OCI-LY7 (cell line): Measurements from ENCODE around the gene NAGPA.

ENCODE experiments used
- EZH2phosphoT487 ChIP-seq: fragments of 200-600 bp; sonication (generic); IDR thresholded peaks from 2 replicates; pipeline ENCODE4 v1.6.1; 2018; ENCODE audit warnings: low read depth, borderline replicate concordance, mild to moderate bottlenecking, mixed run types, antibody characterized with exemption, low read length, moderate library complexity, mixed read lengths
- TF ChIP-seq, protein P1 (sequence below): fragments of 200-600 bp; sonication (generic); conservative IDR thresholded peaks from 2 replicates; pipeline ENCODE4 v1.5.1; 2014; ENCODE audit warnings: mild to moderate bottlenecking, antibody characterized with exemption, low read length, moderate library complexity, mixed read lengths

DNA sequence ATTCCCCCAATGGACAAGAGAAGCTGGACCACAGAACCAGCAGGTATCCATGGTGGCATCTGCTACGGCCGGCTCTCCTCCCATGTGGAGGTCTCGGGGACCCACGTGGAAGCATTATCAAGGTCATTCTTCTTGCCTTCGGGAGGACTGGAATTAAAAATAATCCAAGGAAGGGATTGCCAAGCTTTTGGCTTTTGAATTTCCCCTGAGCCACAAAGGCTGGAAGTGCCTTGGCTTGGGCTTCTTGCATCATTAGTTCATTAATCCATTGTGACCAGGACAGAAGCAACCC lies 16.1 kb downstream of the NAGPA start:
- TF ChIP-seq, protein P1, sequence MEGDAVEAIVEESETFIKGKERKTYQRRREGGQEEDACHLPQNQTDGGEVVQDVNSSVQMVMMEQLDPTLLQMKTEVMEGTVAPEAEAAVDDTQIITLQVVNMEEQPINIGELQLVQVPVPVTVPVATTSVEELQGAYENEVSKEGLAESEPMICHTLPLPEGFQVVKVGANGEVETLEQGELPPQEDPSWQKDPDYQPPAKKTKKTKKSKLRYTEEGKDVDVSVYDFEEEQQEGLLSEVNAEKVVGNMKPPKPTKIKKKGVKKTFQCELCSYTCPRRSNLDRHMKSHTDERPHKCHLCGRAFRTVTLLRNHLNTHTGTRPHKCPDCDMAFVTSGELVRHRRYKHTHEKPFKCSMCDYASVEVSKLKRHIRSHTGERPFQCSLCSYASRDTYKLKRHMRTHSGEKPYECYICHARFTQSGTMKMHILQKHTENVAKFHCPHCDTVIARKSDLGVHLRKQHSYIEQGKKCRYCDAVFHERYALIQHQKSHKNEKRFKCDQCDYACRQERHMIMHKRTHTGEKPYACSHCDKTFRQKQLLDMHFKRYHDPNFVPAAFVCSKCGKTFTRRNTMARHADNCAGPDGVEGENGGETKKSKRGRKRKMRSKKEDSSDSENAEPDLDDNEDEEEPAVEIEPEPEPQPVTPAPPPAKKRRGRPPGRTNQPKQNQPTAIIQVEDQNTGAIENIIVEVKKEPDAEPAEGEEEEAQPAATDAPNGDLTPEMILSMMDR: no peak
- TF ChIP-seq EZH2phosphoT487: no peak
